ENCODE measurements around the gene PRDM16.

GRCh38 chr1:3209201-3209600, 140.2 kb downstream of the PRDM16 start:
- TF ChIP-seq CTCF (conservative IDR thresholded peaks at IDR 0.05), result no peak
- no peak for TF ChIP-seq ZFX (IDR thresholded peaks at IDR 0.05)

Data from C4-2B (cell line).